ENCODE results near the gene PRKCQ.
"Not testable (repeated sequence)": the region's sequence is repeated elsewhere in the genome, so short reads cannot be mapped to it uniquely, and the experiment has no call there.

Gene PRKCQ

DNA sequence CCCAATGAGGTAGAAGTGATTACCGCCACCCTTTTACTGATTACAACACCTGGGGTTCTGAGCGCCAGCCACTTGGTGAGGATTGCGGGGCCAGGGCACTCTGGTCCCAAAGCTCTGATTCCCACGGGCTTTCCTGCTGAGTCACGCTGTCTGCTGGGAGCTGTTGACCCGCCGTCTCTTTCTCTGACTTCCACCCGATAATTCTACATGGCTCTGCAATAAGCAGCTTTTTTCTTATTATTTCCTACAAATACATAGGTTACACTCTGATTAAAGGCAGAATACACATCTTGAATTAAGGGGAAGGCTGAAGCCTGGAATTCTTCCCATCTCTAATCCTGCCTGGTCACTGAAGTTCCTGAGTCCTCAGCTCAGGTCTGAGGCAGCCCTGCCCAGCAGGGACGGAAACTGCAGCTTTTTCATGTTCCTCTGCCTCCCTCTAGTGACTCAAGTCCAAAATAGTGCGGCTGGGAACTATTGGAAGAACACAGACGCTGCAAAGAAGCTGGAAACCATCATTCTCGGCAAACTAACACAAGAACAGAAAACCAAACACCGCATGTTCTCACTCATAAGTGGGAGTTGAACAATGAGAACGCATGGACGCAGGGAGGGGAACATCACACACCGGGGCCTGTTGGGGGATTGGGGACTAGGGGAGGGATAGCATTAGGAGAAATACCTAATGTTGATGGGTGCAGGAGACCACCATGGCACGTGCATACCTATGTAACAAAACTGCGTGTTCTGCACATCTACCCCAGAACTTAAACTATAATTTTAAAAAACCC, 178.3 kb downstream of the PRKCQ start:
- peak; percentile 76 for DNase-seq

DNA sequence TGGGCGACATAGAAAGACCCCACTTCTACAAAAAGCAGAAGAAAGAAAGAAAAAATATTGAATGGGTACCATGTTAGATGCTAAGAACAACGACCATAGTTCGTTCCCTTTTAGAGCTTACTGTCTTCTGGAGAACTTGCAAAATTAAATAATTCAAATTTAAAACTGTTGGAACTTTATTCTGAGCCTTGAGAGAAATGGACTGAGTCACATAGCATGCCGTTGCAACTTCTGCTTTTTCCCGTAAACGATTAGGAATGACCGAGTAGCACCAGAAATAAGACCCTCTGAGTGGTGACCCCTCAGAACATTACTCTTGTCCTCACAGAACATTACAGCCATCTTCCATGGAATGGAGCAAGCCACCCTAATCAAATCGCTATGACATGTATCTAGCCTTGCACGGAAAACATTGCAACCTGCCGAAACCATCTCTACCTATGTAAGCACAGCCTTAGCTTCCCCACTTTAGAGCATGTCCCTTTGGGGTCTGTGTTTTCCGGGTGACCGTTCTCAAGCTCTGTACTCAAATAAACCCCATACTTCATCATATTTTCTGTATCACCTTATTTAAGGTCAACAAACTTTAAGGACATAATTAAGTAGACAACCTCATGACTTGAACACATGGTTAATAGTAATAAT, 179.1 kb downstream of the PRKCQ start:
- DNase-seq, result no peak

DNA sequence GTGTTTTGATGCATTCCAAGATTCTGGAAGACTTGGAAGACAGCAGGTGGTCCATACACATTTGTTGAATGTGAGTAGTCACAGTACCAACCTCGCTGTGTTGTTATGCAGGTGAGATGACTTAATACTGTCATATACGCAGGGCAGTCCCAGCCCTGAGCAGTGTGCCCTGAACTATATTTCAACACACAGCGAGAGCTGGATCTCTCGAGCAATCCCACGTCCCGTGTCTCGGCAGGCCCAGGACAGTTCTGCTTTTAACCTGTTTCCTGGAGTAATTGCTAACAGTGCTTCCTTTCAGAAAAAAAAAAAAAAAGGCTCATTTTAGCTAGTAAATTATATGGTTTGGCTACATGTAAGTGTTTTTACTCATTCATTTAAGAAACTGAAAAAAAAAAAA, 179.7 kb downstream of the PRKCQ start:
- DNase-seq, result no peak

DNA sequence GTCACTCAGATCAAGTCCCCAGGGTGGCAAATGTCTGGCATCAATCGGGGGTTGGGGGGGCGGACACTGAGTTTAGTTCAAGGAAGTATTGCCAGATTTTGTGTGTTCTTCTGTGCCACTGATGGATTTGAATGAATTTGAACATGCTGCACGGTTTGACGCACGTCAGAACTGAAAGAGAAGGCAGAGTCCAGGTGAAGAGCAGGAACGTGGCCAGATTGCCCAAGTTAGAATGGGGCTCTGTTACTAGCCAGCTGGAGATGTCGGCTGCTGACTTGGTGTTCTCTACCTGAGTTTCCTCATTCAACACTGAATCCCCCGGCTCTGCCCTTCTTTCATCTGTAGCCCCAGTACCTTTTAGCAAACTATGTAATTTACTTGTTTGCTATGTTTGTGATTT, 180.2 kb downstream of the PRKCQ start:
- no peak for DNase-seq

DNA sequence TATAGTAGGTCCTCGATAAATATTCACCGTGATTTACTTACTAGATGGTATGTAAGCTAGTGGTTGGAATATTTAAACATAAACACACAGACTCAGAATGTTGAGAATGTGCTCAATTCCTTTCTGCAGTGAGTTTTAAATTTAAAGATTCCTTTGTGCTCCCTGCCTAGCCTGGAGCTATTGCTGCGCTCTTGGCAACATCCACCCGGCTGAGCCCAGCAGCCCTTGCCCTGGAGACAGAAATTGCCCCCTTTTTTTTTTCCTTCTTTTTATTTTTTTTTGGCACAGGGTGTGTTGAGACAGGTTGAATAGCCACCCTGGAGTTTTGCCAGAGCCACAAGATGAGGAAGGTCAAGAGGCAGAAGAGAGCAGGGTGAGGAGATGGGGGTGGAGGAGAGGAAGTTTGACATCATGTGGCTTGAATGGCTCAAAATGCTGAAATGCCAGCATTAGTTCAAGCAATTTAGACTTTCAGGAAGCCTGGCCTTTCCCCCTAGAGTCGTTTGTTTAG, 180.8 kb downstream of the PRKCQ start:
- no peak for DNase-seq

DNA sequence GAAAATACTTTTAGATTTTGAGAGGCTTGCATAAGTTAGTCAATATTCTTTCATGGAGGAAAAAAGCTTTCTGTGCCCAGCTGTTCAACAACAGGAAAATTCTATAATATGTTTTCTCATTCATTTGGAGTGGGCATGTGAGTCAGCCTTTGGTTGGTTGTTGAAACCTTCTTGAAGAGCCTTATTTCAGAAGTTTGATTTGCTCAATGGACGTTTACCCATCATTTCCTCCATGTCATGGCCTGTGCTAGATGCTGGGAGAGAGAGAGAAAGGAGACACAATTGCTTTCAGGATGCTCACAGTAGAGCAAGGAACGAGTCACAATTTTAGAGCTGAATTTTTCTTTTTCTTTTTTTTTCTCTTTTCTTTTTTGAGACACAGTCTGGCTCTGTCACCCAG, 181.7 kb downstream of the PRKCQ start:
- DNase-seq, result no peak

DNA sequence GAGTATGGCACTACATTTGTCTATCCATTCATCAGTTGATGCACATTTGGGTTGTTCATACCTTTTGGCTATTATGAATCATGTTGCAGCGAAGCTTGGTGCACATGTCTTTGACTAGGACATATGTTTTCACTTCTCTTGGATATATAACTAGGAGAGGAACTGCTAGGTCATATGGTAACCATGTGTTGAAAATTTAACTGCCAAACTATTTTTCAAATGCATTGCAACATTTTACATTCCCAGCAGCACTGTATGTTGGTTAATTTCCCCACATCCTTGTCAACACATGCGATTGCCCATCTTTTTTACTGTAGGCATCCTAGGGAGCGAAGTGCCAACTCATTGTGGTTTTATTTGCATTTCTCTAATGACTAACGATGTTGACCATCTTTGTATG, 183.4 kb downstream of the PRKCQ start:
- DNase-seq, result no peak

DNA sequence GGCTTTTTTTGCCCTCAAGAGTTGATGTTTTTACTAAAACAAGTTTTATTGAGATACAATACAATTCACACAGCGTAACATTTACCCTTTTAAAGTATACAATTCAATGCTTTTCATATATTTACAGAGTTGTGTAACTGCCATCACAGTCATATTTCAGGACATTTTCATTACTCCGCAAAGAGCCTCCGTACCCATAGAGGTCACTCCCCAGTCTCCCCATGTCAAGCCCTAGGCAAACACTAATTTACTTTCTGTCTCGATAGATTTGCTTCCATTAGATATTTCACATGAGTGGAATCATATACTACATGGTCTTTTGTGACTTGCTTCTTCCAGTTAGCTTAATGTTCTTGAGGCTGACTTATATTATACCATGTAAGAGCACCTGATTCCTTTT, 183.8 kb downstream of the PRKCQ start:
- no peak for DNase-seq

DNA sequence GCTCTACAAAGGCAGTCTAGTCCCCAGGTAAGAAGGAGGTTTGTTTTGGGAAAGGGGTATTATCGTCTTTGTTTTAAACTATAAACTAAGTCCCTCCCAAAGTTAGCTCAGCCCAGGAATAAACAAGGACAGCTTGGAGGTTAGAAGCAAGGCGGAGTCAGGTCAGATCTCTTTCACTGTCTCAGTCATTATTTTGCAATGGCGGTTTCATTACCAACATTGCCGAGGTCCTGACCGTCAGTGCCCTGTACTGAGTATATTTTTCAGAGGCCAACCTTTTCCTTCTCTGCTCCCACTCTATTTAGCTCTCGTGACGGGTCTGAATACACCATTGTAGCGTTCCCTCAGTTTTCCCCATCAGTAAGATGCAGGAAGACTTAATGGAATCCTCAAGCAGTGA, 184.5 kb downstream of the PRKCQ start:
- no peak for DNase-seq

DNA sequence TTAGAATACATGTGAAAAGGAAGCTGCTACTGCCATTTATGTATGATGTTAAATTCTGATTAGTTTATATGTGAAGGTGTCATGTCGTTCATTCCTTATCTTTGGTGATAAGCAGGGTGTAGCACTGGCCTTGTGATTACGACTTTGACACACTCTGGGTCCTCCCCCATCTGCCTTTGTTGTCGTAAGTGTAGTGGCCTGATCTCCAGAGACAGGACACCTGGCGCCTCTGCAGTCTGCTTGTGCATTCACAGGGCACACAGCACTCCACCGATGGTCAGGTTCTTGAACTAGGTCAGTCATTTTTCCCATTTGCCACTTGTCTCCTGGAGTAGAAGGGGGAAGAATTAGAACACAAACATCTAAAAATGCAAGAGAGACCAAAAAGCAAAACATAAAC, 186.0 kb downstream of the PRKCQ start:
- no peak for DNase-seq

DNA sequence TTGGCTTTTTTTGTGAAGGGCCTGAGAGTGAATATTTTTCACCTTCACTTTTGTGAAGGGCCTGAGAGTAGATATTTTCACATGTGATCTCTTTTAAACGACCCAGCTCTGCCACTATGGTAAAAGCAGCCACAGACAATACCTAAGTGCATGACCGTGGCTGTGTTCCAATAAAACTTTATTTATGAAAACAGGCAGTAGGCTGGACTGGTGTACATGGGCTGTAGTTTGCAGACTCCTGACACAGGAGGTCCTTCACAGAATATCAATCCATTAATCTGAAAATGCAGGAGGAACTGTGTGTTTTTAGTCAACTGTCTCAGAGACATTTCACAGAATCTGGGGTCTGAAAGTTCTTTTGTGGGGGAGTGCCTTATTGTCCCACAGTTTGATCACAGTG, 186.9 kb downstream of the PRKCQ start:
- DNase-seq, result no peak

DNA sequence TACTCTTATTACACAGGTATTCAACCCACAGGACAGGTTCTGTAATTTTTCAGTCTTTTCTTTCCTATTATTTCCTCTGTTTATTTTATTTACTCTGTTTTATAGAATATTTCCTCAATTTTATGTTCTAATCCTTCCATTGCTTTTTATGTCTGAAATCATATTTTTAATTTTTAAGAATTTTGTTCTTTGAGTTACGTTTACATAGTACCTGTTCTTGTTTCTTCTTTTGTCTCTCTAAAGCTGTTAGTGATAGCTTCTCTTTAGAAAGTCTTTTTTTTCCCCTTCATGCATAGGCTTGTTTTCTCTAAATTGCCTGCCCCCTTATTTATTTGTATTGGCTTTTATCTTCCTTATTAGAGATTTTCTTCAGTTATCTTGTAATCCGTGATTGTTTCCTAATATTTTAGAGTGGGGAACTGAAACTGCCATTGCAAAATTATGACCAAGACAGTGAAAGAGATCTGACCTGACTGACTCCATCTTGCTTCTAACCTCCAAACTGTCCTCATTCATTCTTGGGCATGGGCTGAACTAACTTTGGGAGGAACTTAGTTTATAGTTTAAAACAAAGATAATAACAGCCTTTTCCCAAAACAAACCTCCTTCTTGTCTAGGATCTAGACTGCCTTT, 189.7 kb downstream of the PRKCQ start:
- no peak for DNase-seq

DNA sequence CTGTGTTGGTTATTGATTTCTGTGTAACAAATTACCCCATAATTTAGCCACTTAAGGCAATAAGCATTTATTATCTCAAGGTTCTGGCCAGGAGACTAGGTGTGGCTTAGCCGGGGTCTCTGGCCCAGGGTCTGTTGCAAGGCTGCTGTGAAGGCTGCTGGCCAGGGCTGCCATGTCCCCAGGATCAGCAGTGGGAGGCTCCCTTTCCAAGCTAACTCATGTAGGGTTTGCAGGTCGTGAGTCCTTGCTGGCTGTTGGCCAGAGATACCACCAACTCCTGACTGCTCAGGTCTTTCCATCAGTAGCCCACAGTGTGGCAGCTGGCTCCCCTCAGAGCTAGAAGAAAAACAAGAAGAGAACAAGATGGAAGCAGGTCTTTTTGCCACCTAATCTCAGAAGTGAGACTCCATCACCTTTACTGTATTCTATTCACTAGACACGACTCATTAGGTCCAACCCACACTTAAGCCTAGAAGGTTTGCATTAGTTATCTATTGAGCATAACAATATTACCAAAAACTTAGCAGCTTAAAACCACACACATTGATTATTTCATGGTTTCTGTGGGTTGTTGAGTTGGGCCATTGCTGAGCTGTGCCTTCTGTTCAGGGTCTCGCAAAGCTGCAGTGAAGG, 191.7 kb downstream of the PRKCQ start:
- DNase-seq, result no peak

DNA sequence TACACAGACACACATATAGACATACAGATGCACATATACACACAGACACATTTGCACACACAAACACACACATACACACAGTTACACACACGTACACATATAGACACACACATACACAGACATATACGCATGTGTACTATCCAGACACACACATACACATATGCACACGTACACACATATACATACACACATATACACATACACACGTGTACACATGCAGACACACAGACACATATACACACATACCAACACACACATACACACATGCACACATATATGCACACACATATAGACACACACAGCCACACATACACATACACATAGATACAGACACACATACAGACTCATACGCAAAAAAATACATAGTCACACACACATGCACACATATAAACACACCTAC, 193.1 kb downstream of the PRKCQ start:
- DNase-seq, result no peak

DNA sequence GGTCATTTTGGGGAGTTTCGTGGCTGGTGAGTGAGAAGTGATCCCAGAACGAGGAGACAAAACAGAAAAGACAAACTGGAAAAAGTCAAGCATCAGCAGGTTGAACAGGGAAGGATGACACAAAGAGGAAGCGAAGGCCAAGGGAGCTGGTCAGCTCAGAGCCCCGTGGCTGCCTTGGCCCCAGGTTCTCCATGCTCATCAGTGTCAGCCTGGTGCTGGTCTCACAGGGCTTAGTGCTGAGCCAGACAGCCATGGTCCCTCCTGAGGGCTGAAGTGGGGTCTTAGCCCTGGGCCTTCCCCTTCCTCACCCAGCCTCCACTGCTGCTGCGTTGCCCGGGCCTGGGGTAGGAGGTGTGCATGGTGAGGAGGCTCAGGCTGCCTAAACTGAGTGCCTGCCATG, 193.7 kb downstream of the PRKCQ start:
- DNase-seq, result no peak

DNA sequence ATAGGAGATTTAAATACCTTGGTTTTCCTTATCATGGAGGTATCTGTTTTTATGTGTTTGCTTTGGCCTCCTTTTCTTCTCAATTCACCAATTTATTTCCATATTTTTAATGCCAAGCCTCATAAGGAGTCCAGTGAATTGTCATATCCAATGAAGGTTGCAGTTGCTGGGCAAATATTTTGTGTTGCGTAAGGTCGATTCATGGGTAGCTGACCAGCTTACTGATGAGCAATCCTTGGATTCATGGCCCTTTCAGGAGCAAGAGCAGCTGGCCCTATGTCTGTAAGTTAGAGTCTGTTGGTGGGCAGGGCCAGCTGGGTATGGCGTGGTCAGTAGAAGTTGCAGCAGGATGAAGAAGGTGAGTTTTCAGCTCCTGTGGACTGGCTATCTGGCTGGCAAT, 194.4 kb downstream of the PRKCQ start:
- no peak for DNase-seq

DNA sequence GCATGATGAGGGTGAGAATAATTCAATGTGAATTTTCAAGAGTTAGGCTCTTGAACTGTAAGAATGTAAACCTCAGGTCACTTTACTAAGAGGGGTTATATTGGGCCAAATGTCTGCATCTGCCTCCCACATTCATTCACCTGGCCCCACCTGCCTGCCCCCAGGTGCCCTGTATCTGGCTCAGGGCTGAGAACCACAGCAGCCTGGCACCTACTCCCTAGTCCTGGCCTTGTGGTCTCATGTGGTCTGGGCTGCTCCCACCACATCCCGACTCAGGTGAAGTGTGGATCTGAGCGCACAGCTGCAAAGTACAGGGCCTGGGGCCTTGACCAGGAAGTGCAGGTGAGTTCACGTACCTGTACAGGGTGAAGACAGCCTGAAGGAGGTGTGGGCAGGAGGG, 195.2 kb downstream of the PRKCQ start:
- no peak for DNase-seq

DNA sequence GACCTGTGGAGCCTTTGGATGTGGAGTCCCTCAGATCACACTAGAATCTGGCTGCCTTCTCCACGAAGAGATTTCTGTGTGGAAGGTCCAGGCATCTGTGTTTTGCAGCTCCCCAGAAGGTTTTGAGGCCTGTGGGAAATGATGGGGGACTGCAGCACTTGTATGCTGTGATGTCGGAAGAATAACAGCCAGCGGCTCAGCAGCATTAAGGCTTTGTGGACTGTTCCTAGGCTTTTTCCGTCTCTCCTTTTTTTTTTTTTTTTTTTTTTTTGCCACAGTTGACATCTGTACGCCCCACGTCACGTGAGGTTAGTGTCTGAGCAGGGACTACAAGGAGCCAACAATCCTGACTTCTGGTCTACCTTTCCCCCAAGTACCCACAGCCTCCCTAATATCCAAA, 196.0 kb downstream of the PRKCQ start:
- DNase-seq, result no peak

DNA sequence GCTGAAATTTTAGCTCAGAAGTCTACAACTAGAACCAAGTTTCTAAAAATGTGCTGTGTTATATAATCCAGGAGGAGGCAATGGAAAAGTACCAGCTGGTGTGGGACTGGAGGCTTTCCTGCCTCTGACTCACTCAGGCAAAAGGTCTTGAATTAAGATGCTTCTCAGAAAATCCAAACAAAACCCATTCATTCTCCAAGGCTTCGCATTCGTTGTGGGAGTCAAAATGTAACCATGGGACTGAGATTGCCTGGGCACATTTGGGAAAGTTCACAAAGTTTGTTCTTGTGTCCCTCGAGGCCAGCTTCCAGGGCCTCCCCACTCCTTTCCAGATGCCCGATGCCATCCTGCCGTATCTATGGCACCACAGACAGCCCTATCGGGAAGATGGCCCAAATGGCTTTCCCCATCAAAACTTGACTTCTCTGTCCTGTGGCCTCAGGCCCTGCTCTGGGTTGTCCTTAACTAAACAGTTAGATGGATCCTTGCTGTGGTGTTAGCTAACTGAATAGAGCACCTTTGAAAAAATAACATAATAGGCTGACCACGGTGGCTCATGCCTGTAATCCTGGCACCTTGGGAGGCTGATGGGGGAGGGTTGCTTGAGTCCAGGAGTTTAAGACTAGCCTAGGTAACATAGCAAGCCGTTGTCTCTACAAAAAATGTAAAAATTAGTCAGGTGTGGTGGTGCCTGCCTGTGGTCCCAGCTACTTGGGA, 196.8 kb downstream of the PRKCQ start:
- no peak for DNase-seq

DNA sequence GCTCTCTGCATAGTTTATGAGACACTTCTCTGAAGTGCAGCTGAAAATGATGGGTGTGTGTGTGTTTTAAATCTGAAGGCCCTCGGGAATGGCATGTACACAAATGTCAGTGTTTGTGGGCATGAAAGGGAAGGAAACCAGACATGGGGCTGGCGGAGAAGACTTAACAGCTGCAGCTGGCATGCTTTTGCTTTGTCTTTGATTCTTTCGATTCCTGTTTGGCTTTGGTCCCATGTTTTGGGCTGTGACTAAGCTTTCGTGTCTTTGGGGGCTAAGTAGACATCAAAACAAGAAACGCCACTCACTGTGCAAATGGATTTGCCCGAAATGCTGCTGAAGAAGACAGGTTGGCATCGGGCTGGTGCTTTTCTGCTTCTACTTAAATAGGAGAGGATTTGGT, 198.0 kb downstream of the PRKCQ start:
- DNase-seq, result peak; percentile 19

DNA sequence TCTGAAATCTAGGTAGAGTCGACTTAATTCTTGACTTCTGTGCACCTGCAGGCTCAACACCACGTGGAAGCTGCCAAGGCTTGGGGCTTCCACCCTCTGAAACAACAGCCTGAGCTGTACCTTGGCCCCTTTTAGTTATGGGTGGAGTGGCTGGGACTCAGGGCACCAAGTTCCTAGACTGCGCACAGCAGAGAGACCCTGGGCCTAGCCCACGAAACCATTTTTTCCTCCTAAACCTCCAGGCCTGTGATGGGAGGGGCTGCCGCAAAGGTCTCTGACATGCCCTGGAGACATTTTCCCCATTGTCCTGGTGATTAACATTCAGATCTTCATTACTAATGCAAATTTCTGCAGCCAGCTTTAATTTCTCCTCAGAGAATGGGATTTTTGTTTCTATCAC, 199.6 kb downstream of the PRKCQ start:
- DNase-seq, result not testable (repeated sequence)

DNA sequence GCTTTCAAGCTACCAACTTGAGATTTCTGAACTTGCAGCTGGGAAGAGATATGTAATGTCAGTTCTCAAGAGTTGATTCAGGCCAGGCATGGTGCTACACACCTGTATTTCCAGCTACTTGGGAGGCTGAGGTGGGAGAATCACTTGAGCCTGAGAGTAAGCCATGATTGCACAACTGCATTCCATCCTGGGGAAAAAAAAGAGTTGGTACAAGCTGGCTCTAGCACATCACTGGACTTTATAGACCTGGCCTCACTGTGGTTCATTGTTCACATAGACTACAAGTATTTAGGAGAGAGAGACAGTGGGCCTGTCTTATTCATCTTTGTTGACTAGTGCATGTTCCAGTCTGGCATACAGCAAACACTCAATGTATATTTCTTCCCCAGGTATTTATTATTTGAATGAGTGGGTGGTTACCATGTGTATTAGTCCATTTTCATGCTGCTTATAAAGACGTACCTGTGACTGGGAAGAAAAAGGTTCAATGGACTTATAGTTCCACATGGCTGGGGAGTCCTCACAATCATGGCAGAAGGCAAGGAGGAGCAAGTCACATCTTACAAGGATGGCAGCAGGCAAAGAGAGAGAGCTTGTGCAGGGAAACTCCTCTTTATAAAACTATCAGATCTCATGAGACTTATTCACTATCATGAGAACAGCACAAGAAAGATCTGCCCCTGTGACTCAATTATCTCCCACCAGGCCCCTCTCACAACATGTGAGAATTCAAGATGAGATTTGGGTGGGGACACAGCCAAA, 200.9 kb downstream of the PRKCQ start:
- no peak for DNase-seq
